Astrocyte (in vitro differentiated cells and primary cell): Measurements from ENCODE around the gene PAFAH1B2.

Experiments
- CTCF ChIP-seq: IDR thresholded peaks from 2 replicates; pipeline ENCODE4 v1.5.1; 2011; ENCODE audit warnings: low read depth, mild to moderate bottlenecking, inconsistent platforms, low read length, moderate library complexity; ENCODE audit not compliant: insufficient read depth
- EZH2 ChIP-seq: IDR thresholded peaks from 2 replicates; pipeline ENCODE4 v1.6.1; 2012; ENCODE audit warnings: mild to moderate bottlenecking, low read length, inconsistent platforms; ENCODE audit not compliant: insufficient read depth

- no peak for TF ChIP-seq CTCF
- no peak for TF ChIP-seq EZH2
These were observed 46.0 kb downstream of the PAFAH1B2 start for GRCh38 chr11:117189941-117190544.
